ENCODE results near the gene NPC2.

GRCh38 chr14:74531006-74531405 lies 37.9 kb upstream of the NPC2 start:
- no peak for TF ChIP-seq GATA2 (IDR thresholded peaks at IDR 0.05; ENCODE audit: low read depth, low read length)
- no peak for TF ChIP-seq GATA3 (IDR thresholded peaks at IDR 0.05; ENCODE audit: low read depth, low read length)
